IMR-90 (cell line): ENCODE data around the gene TBATA. TPM values are rescaled to one million over a fixed set of nuclear protein-coding genes. Genes with fewer than 3 reads are reported as not detected.

ENCODE experiments used
- ATAC-seq: fragments of 200-7000 bp; cut with Tn5 transposase; 2 replicates; pipeline ENCODE4 v1.9.1; 2020; ENCODE audit warnings: low read depth, mild to moderate bottlenecking, moderate library complexity
- BruUV-seq: library from RNA; stranded (reverse); fragments of 400-500 nt; replicated peaks from 2 replicates; lab custom pipeline; 2021; lab: Mats Ljungman, UMichigan
- CTCF ChIA-PET: fragments of 300-600 bp; formaldehyde crosslinking; extraction: SDS; loops from one replicate; lab custom pipeline; 2021; ENCODE audit warnings: antibody characterized with exemption; lab: Yijun Ruan, JAX
- POLR2A ChIA-PET: fragments of 300-600 bp; sonication (Branson Sonifier 250); formaldehyde crosslinking; loops from one replicate; lab custom pipeline; 2022; ENCODE audit warnings: antibody characterized with exemption; ENCODE audit not compliant: unreplicated experiment; lab: Charles Lee
- DNase-seq: peaks from one replicate; pipeline ENCODE4 v3.0.0; 2013
- H2AFZ ChIP-seq: replicated peaks from 2 replicates; pipeline ENCODE3; 2013; ENCODE audit warnings: low read length, mild to moderate bottlenecking; ENCODE audit not compliant: poor library complexity
- H2AK5ac ChIP-seq: 2 replicates; pipeline ENCODE4 v1.6.1; 2013; ENCODE audit warnings: low read depth, low read length, inconsistent platforms
- H2AK9ac ChIP-seq: replicated peaks from 2 replicates; pipeline ENCODE3; 2013; ENCODE audit warnings: mild to moderate bottlenecking, low read depth, low read length, moderate library complexity; ENCODE audit not compliant: poor library complexity
- H2BK120ac ChIP-seq: 2 replicates; pipeline ENCODE4 v1.6.1; 2013; ENCODE audit warnings: low read depth, low read length, inconsistent platforms
- H2BK15ac ChIP-seq: 3 replicates; pipeline ENCODE4 v1.6.1; 2013; ENCODE audit warnings: low read depth, low read length, inconsistent platforms
- H2BK20ac ChIP-seq: 2 replicates; pipeline ENCODE4 v1.6.1; 2013; ENCODE audit warnings: low read depth, mild to moderate bottlenecking, inconsistent platforms, low read length, moderate library complexity
- H2BK5ac ChIP-seq: 2 replicates; pipeline ENCODE4 v1.6.1; 2013; ENCODE audit warnings: mild to moderate bottlenecking, low read depth, low read length, inconsistent platforms; ENCODE audit not compliant: poor library complexity, severe bottlenecking
- H3K14ac ChIP-seq: replicated peaks from 2 replicates; pipeline ENCODE4 v1.6.1; 2013; ENCODE audit warnings: low read depth, low read length, inconsistent platforms
- H3K18ac ChIP-seq: 2 replicates; pipeline ENCODE4 v1.6.1; 2013; ENCODE audit warnings: low read depth, low read length, control low read depth
- H3K23ac ChIP-seq: 2 replicates; pipeline ENCODE4 v1.6.1; 2013; ENCODE audit warnings: low read depth, low read length, inconsistent platforms
- H3K27ac ChIP-seq: 2 replicates; pipeline ENCODE4 v1.5.1; 2013; ENCODE audit warnings: mild to moderate bottlenecking, control low read depth, low read length; ENCODE audit not compliant: insufficient read depth
- H3K27me3 ChIP-seq: 2 replicates; pipeline ENCODE4 v1.6.1; 2013; ENCODE audit warnings: low read length; ENCODE audit not compliant: control insufficient read depth, insufficient read depth
- H3K36me3 ChIP-seq: 2 replicates; pipeline ENCODE4 v1.6.1; 2013; ENCODE audit warnings: low read length, mixed read lengths; ENCODE audit not compliant: control insufficient read depth, insufficient read depth
- H3K4ac ChIP-seq: 2 replicates; pipeline ENCODE4 v1.6.1; 2013; ENCODE audit warnings: low read depth, low read length, inconsistent platforms
- H3K4me1 ChIP-seq: 2 replicates; pipeline ENCODE4 v1.6.1; 2013; ENCODE audit warnings: low read length, mixed read lengths; ENCODE audit not compliant: control insufficient read depth, insufficient read depth
- H3K4me2 ChIP-seq: 2 replicates; pipeline ENCODE4 v1.6.1; 2013; ENCODE audit warnings: low read depth, mild to moderate bottlenecking, control low read depth, low read length, moderate library complexity
- H3K4me3 ChIP-seq: 2 replicates; pipeline ENCODE4 v1.5.1; 2013; ENCODE audit warnings: low read depth, mild to moderate bottlenecking, control low read depth, low read length, moderate library complexity; ENCODE audit not compliant: insufficient read depth
- H3K56ac ChIP-seq: 2 replicates; pipeline ENCODE4 v1.6.1; 2013; ENCODE audit warnings: low read length, inconsistent platforms; ENCODE audit not compliant: insufficient read depth; ENCODE audit errors: extremely low read depth
- H3K79me1 ChIP-seq, 2 experiments: 2 replicates each; pipeline ENCODE4 v1.6.1; 2013; ENCODE audit warnings: low read length in 2 of 2, inconsistent platforms in 1 of 2, low read depth in 1 of 2
- H3K9ac ChIP-seq: 2 replicates; pipeline ENCODE4 v1.6.1; 2013; ENCODE audit warnings: low read depth, low read length, control low read depth
- H3K9me1 ChIP-seq: 2 replicates; pipeline ENCODE4 v1.6.1; 2013; ENCODE audit warnings: low read length, inconsistent platforms; ENCODE audit not compliant: insufficient read depth
- H3K9me3 ChIP-seq: 2 replicates; pipeline ENCODE4 v1.6.1; 2013; ENCODE audit warnings: low read length; ENCODE audit not compliant: control insufficient read depth, insufficient read depth
- H4K20me1 ChIP-seq: 2 replicates; pipeline ENCODE4 v1.6.1; 2013; ENCODE audit warnings: low read length, inconsistent platforms; ENCODE audit not compliant: insufficient read depth
- H4K5ac ChIP-seq: 2 replicates; pipeline ENCODE4 v1.6.1; 2013; ENCODE audit warnings: mild to moderate bottlenecking, low read depth, low read length, control low read depth
- H4K8ac ChIP-seq, 2 experiments: 2 replicates each; pipeline ENCODE4 v1.6.1; 2013; ENCODE audit warnings: low read depth in 2 of 2, low read length in 2 of 2, control low read depth in 1 of 2, inconsistent platforms in 1 of 2
- H4K91ac ChIP-seq: 2 replicates; pipeline ENCODE4 v1.6.1; 2013; ENCODE audit warnings: low read depth, low read length, inconsistent platforms; ENCODE audit not compliant: insufficient read depth
- CHD1 ChIP-seq: IDR thresholded peaks from 2 replicates; pipeline ENCODE4 v1.6.1; 2012; ENCODE audit warnings: low read depth, low read length, improper control_type of control experiment
- CTCF ChIP-seq: conservative IDR thresholded peaks from 2 replicates; pipeline ENCODE4 v1.5.1; 2012; ENCODE audit warnings: mild to moderate bottlenecking, low read depth, low read length, improper control_type of control experiment
- FOS ChIP-seq: fragments of 150-350 bp; IDR thresholded peaks from 2 replicates; pipeline ENCODE4 v1.6.1; 2016; ENCODE audit warnings: low read depth, low read length
- MAFK ChIP-seq: IDR thresholded peaks from 2 replicates; pipeline ENCODE4 v1.6.1; 2012; ENCODE audit warnings: low read depth, low read length, improper control_type of control experiment
- MAZ ChIP-seq: IDR thresholded peaks from 2 replicates; pipeline ENCODE4 v1.6.1; 2012; ENCODE audit warnings: low read depth, mild to moderate bottlenecking, low read length, improper control_type of control experiment, moderate library complexity, borderline replicate concordance
- MXI1 ChIP-seq: IDR thresholded peaks from 2 replicates; pipeline ENCODE4 v1.6.1; 2012; ENCODE audit warnings: low read depth, mild to moderate bottlenecking, low read length, moderate library complexity, borderline replicate concordance
- NFE2L2 ChIP-seq: fragments of 150-350 bp; IDR thresholded peaks from 2 replicates; pipeline ENCODE4 v1.6.1; 2016; ENCODE audit warnings: low read depth, mild to moderate bottlenecking, low read length
- POLR2A ChIP-seq: IDR thresholded peaks from 2 replicates; pipeline ENCODE4 v1.6.1; 2012; ENCODE audit warnings: mild to moderate bottlenecking, low read depth, low read length
- RAD21 ChIP-seq: IDR thresholded peaks from 2 replicates; pipeline ENCODE4 v1.6.1; 2012; ENCODE audit warnings: low read length, improper control_type of control experiment
- RFX5 ChIP-seq: IDR thresholded peaks from 2 replicates; pipeline ENCODE4 v1.8.0; 2012; ENCODE audit warnings: low read depth, mild to moderate bottlenecking, low read length, moderate library complexity
- SMC3 ChIP-seq: fragments of 150-350 bp; IDR thresholded peaks from 2 replicates; pipeline ENCODE4 v1.6.1; 2016; ENCODE audit warnings: low read depth, mild to moderate bottlenecking, antibody characterized with exemption, low read length, moderate library complexity
- USF2 ChIP-seq: fragments of 150-350 bp; IDR thresholded peaks from 2 replicates; pipeline ENCODE4 v1.6.1; 2017; ENCODE audit warnings: mild to moderate bottlenecking, antibody characterized with exemption, low read length, low read depth
- WGBS, 2 experiments: methylation state at CpG; one replicate each; pipeline versions ENCODE4 v1.1.5 to v1.1.7; 2013; ENCODE audit warnings: missing lambda C conversion rate in 2 of 2; ENCODE audit not compliant: insufficient read length in 1 of 2; ENCODE audit errors: extremely low coverage in 2 of 2; 5-methylcytosine and 5-hydroxymethylcytosine counted together
- dilution Hi-C: fragments of 300-500 bp; cut with HindIII; formaldehyde crosslinking; loops from one replicate; pipeline ENCODE4 v1.14.3; 2018; ENCODE audit warnings: low sequenced_read_pairs; ENCODE audit not compliant: unreplicated experiment
- in situ Hi-C: fragments of 300-500 bp; cut with MboI; formaldehyde crosslinking; loops from 3 replicates; pipeline ENCODE4 v1.14.3; 2019; ENCODE audit warnings: low sequenced_read_pairs, inconsistent platforms, mixed read lengths
- intact Hi-C: fragments of 100-400 bp; cut with micrococcal nuclease; formaldehyde crosslinking; loops from 2 replicates; pipeline ENCODE4 v1.10.0; 2022
- polyA plus RNA-seq, 3 experiments: library from polyadenylated mRNA; depleted of rRNA; stranded (reverse); fragments of >200 nt; gene quantifications; 2 replicates each; pipeline ENCODE4 v1.2.3, GENCODE V29; 2012; ENCODE audit warnings: low replicate concordance in 1 of 3
- total RNA-seq: library from RNA; depleted of rRNA; stranded (reverse); fragments of >200 nt; gene quantifications from 2 replicates; pipeline ENCODE4 v1.2.3, GENCODE V29; 2012

Gene TBATA
- total and polyA plus RNA-seq, 2 of the 4 experiments (the other 2 are of a cell fraction): not detected

GRCh38 chr10:70782746-70783680 lies 2.2 kb downstream of the TBATA start (continued):
- TF ChIP-seq MAFK: no peak

- no peak overlapping the region for H2BK120ac ChIP-seq
- H3K23ac ChIP-seq: no peak overlapping the region
- H4K8ac ChIP-seq: no peak overlapping the region
- no peaks in the 10 kb centered on the region for H3K79me1 ChIP-seq
- H3K18ac ChIP-seq: no peak overlapping the region
- intact Hi-C loops (no loop called here), in situ Hi-C loops (no loop called here), dilution Hi-C loops (no loop called here)
- H3K56ac ChIP-seq: no peak overlapping the region
- no peak overlapping the region for H3K14ac ChIP-seq
- H3K9me1 ChIP-seq: no peaks in the 10 kb centered on the region
- CTCF ChIA-PET: no interaction called here
- no peak overlapping the region for H2BK15ac ChIP-seq
- H3K4me3 ChIP-seq: no peak overlapping the region
- H2AFZ ChIP-seq: no peak overlapping the region
- no peak overlapping the region for H3K4ac ChIP-seq
- no peak overlapping the region for H2AK5ac ChIP-seq
- DNase-seq: no peak
- no peak overlapping the region for H3K9ac ChIP-seq
- WGBS, 2 experiments: no CpG with 5 or more reads among the region's 4 CpGs
- no peaks in the 10 kb centered on the region for H3K36me3 ChIP-seq
- no peak overlapping the region for H4K91ac ChIP-seq
- no peaks in the 10 kb centered on the region for H3K9me3 ChIP-seq
- TF ChIP-seq CHD1 (no peak), RAD21 (no peak), RFX5 (no peak), USF2 (no peak), POLR2A (no peak), MAFK (no peak), CTCF (no peak), SMC3 (no peak), MAZ (no peak), MXI1 (no peak), NFE2L2 (no peak), FOS (no peak)
- no peak for ATAC-seq
- peaks cover 57% of the 10 kb centered on the region for H3K27me3 ChIP-seq
- H4K20me1 ChIP-seq: no peaks in the 10 kb centered on the region
- H2BK20ac ChIP-seq: no peak overlapping the region
- BruUV-seq: no TSS peak
- H2BK5ac ChIP-seq: no peak overlapping the region
- H4K5ac ChIP-seq: no peak overlapping the region
- POLR2A ChIA-PET: interaction anchor here (0.5 kb wide), 1 partner anchor 14 kb away, joined by 4 read pairs; no protein-coding TSS in a partner anchor
- no peak overlapping the region for H3K27ac ChIP-seq
- no peaks in the 10 kb centered on the region for H3K4me1 ChIP-seq
- H3K4me2 ChIP-seq: no peak overlapping the region
- H2AK9ac ChIP-seq: no peak overlapping the region
Measured at GRCh38 chr10:70782086-70782745, 3.0 kb downstream of the TBATA start.
